H1 (cell line): Measurements from ENCODE around the gene CDK5RAP3. TPM values are rescaled to one million over a fixed set of nuclear protein-coding genes. Genes with fewer than 3 reads are reported as not detected.

Source experiments
- BCL11A ChIP-seq, 2 experiments: IDR thresholded peaks; one replicate each; pipeline ENCODE4 v1.6.1; 2011; ENCODE audit warnings: low read depth in 2 of 2, low read length in 2 of 2, mild to moderate bottlenecking in 2 of 2
- RAD21 ChIP-seq, 2 experiments: IDR thresholded peaks in 1 of 2; conservative IDR thresholded peaks in 1 of 2; 2 replicates each; pipeline ENCODE4 v1.6.1; 2011; ENCODE audit warnings: low read depth in 2 of 2, low read length in 2 of 2, improper control_type of control experiment in 1 of 2, inconsistent platforms in 1 of 2, mild to moderate bottlenecking in 1 of 2, moderate library complexity in 1 of 2
- SUZ12 ChIP-seq: fragments of 200-600 bp; sonication (generic); IDR thresholded peaks from 2 replicates; pipeline ENCODE4 v1.6.1; 2012; ENCODE audit warnings: mild to moderate bottlenecking, inconsistent platforms, low read length, moderate library complexity, mixed read lengths
- TCF12 ChIP-seq: IDR thresholded peaks from 2 replicates; pipeline ENCODE4 v1.6.1; 2011; ENCODE audit warnings: low read depth, mild to moderate bottlenecking, low read length
- polyA plus RNA-seq, 7 experiments: library from polyadenylated mRNA; depleted of rRNA in 3 of 7; stranded (reverse) in 5 of 7; unstranded in 2 of 7; fragments of >200 nt in 5 of 7; fragments of 200-250 nt in 2 of 7; gene quantifications; 1 replicate in 5 of 7; 2 replicates in 1 of 7; 4 replicates in 1 of 7; pipeline versions ENCODE4 v1.2.1 to v1.2.3, GENCODE V29; 2011 to 2013; ENCODE audit warnings: missing spikeins in 2 of 7, mixed read lengths in 2 of 7
- total RNA-seq: library from RNA; stranded (reverse); fragmentation: NEBNext Ultra II Directional; extraction: Animal tissue kit (Norgen Biotek cat#: 25700); gene quantifications from 2 replicates; pipeline ENCODE4 v1.2.1, GENCODE V29; 2021

The CDK5RAP3 gene
- total and polyA plus RNA-seq, 2 of the 8 experiments (the other 6 are each of a cell fraction or from before 2014, with no cell fraction given) = 88.2 to 93.2 TPM

GRCh38 chr17:47925678-47925988, 45.3 kb upstream of the CDK5RAP3 start (continued):
- TF ChIP-seq TCF12 = no peak
- TF ChIP-seq RAD21 (IDR thresholded peaks at IDR 0.05 in 1 of 2, conservative IDR thresholded peaks at IDR 0.05 in 1 of 2; ENCODE audit: low read depth in 2 of 2, low read length in 2 of 2) = no peak
- TF ChIP-seq SUZ12 = no peak
- no peak for TF ChIP-seq BCL11A (IDR thresholded peaks at IDR 0.05; ENCODE audit: low read depth in 2 of 2, low read length in 2 of 2)
